PC-3 (cell line): Measurements from ENCODE around the gene TUSC2.

Experiments used
- CTCF ChIP-seq: fragments of 300-600 bp; sonication (generic); conservative IDR thresholded peaks from 2 replicates; pipeline ENCODE4 v1.5.1; 2017; ENCODE audit warnings: antibody characterized with exemption, low read depth, mild to moderate bottlenecking, low read length
- EZH2 ChIP-seq: fragments of 300-600 bp; sonication (generic); IDR thresholded peaks from one replicate; pipeline ENCODE4 v1.6.1; 2017; ENCODE audit warnings: antibody characterized with exemption, mild to moderate bottlenecking, low read length; ENCODE audit not compliant: unreplicated experiment
- EZH2phosphoT487 ChIP-seq: fragments of 300-600 bp; sonication (generic); IDR thresholded peaks from 2 replicates; pipeline ENCODE4 v1.6.1; 2018; ENCODE audit warnings: mild to moderate bottlenecking, antibody characterized with exemption, low read length, borderline replicate concordance

- TF ChIP-seq CTCF, result no peak
- no peak for TF ChIP-seq EZH2
- TF ChIP-seq EZH2phosphoT487, result no peak
Observed at GRCh38 chr3:50287262-50287661, 40.8 kb downstream of the TUSC2 start.
